SU-DHL-6 (cell line): ENCODE measurements around the gene HHAT.

Source experiments
- H2AFZ ChIP-seq: fragments of 200-600 bp; sonication (generic); 2 replicates; pipeline ENCODE4 v1.6.1; 2014; ENCODE audit warnings: low read depth, mild to moderate bottlenecking, moderate library complexity, mixed read lengths, antibody characterized with exemption, low read length; ENCODE audit not compliant: severe bottlenecking
- H3F3A ChIP-seq: fragments of 200-600 bp; shearing (Covaris generic); 2 replicates; pipeline ENCODE4 v1.6.0; 2016; ENCODE audit warnings: antibody characterized with exemption, mild to moderate bottlenecking; ENCODE audit not compliant: insufficient read depth
- H3K27ac ChIP-seq: fragments of 200-600 bp; sonication (generic); 2 replicates; pipeline ENCODE4 v1.5.1; 2016; ENCODE audit warnings: low read depth, mild to moderate bottlenecking, low read length, moderate library complexity, mixed read lengths
- H3K27me3 ChIP-seq: fragments of 200-600 bp; sonication (generic), shearing (Covaris generic); 2 replicates; pipeline ENCODE4 v1.6.0; 2014; ENCODE audit warnings: mild to moderate bottlenecking, low read length
- H3K36me3 ChIP-seq: fragments of 200-600 bp; sonication (generic); 2 replicates; pipeline ENCODE4 v1.6.1; 2014; ENCODE audit warnings: mild to moderate bottlenecking, low read length, mixed read lengths
- H3K4me2 ChIP-seq: fragments of 300-600, 200-600 bp; shearing (Covaris generic), sonication (generic); 2 replicates; pipeline ENCODE4 v1.6.0; 2014; ENCODE audit warnings: low read length, low read depth, mild to moderate bottlenecking; ENCODE audit not compliant: poor library complexity, severe bottlenecking
- H3K4me3 ChIP-seq: fragments of 200-600 bp; sonication (generic); 2 replicates; pipeline ENCODE4 v1.5.1; 2014; ENCODE audit warnings: antibody characterized with exemption, low read length, mild to moderate bottlenecking, mixed read lengths; ENCODE audit not compliant: insufficient read depth, poor library complexity, severe bottlenecking
- H3K79me2 ChIP-seq: fragments of 200-600 bp; sonication (generic); 2 replicates; pipeline ENCODE4 v1.6.1; 2014; ENCODE audit warnings: mild to moderate bottlenecking, low read length, moderate library complexity; ENCODE audit not compliant: insufficient read depth
- H3K9ac ChIP-seq: fragments of 200-600 bp; sonication (generic); 2 replicates; pipeline ENCODE4 v1.7.0; 2014; ENCODE audit warnings: mild to moderate bottlenecking, low read length
- H3K9me2 ChIP-seq: fragments of 200-600 bp; sonication (generic); replicated peaks from 2 replicates; pipeline ENCODE4 v1.6.1; 2014; ENCODE audit warnings: low read length; ENCODE audit not compliant: insufficient read depth
- H3K9me3 ChIP-seq: fragments of 200-600 bp; sonication (generic); 2 replicates; pipeline ENCODE4 v1.6.1; 2014; ENCODE audit warnings: low read length, mixed read lengths; ENCODE audit not compliant: insufficient read depth
- H4K20me1 ChIP-seq: fragments of 200-600 bp; sonication (generic); 2 replicates; pipeline ENCODE4 v1.6.1; 2014; ENCODE audit warnings: low read depth, mild to moderate bottlenecking, antibody characterized with exemption, low read length, moderate library complexity, mixed read lengths
- EZH2phosphoT487 ChIP-seq: fragments of 200-600 bp; sonication (generic), shearing (Covaris generic); conservative IDR thresholded peaks from 2 replicates; pipeline ENCODE4 v1.6.1; 2018; ENCODE audit warnings: mild to moderate bottlenecking, antibody characterized with exemption, low read length, moderate library complexity, mixed read lengths
- TF ChIP-seq, protein P1 (sequence below): fragments of 200-600 bp; sonication (generic); IDR thresholded peaks from one replicate; pipeline ENCODE4 v1.5.1; 2017; ENCODE audit warnings: antibody characterized with exemption, mild to moderate bottlenecking, low read length, moderate library complexity; ENCODE audit not compliant: insufficient read depth, poor library complexity, severe bottlenecking

The HHAT gene

GRCh38 chr1:210482945-210483617 lies 154.4 kb downstream of the HHAT start:
- no peak overlapping the region for H2AFZ ChIP-seq
- no peak overlapping the region for H3K27ac ChIP-seq
- H3K9me3 ChIP-seq: no peaks in the 10 kb centered on the region
- H3K9me2 ChIP-seq: no peaks in the 10 kb centered on the region
- H3F3A ChIP-seq: no peaks in the 10 kb centered on the region
- H3K4me2 ChIP-seq: no peak overlapping the region
- H3K27me3 ChIP-seq: no peaks in the 10 kb centered on the region
- H3K36me3 ChIP-seq: no peaks in the 10 kb centered on the region
- no peaks in the 10 kb centered on the region for H3K79me2 ChIP-seq
- H3K4me3 ChIP-seq: no peak overlapping the region
- no peaks in the 10 kb centered on the region for H4K20me1 ChIP-seq
- TF ChIP-seq, protein P1, sequence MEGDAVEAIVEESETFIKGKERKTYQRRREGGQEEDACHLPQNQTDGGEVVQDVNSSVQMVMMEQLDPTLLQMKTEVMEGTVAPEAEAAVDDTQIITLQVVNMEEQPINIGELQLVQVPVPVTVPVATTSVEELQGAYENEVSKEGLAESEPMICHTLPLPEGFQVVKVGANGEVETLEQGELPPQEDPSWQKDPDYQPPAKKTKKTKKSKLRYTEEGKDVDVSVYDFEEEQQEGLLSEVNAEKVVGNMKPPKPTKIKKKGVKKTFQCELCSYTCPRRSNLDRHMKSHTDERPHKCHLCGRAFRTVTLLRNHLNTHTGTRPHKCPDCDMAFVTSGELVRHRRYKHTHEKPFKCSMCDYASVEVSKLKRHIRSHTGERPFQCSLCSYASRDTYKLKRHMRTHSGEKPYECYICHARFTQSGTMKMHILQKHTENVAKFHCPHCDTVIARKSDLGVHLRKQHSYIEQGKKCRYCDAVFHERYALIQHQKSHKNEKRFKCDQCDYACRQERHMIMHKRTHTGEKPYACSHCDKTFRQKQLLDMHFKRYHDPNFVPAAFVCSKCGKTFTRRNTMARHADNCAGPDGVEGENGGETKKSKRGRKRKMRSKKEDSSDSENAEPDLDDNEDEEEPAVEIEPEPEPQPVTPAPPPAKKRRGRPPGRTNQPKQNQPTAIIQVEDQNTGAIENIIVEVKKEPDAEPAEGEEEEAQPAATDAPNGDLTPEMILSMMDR: no peak
- TF ChIP-seq EZH2phosphoT487: no peak
- H3K9ac ChIP-seq: no peak overlapping the region

- no peak overlapping the region for H3K4me3 ChIP-seq
- no peak overlapping the region for H3K9ac ChIP-seq
- H3K9me3 ChIP-seq: no peaks in the 10 kb centered on the region
- H3K36me3 ChIP-seq: no peaks in the 10 kb centered on the region
- H3K79me2 ChIP-seq: no peaks in the 10 kb centered on the region
- no peaks in the 10 kb centered on the region for H3K9me2 ChIP-seq
- TF ChIP-seq EZH2phosphoT487: no peak
- TF ChIP-seq, protein P1: no peak
- no peak overlapping the region for H3K4me2 ChIP-seq
- H3F3A ChIP-seq: no peaks in the 10 kb centered on the region
- H4K20me1 ChIP-seq: no peaks in the 10 kb centered on the region
- H3K27me3 ChIP-seq: no peaks in the 10 kb centered on the region
- H3K27ac ChIP-seq: no peak overlapping the region
- no peak overlapping the region for H2AFZ ChIP-seq
Observed at GRCh38 chr1:210483821-210484220, 155.1 kb downstream of the HHAT start.

DNA sequence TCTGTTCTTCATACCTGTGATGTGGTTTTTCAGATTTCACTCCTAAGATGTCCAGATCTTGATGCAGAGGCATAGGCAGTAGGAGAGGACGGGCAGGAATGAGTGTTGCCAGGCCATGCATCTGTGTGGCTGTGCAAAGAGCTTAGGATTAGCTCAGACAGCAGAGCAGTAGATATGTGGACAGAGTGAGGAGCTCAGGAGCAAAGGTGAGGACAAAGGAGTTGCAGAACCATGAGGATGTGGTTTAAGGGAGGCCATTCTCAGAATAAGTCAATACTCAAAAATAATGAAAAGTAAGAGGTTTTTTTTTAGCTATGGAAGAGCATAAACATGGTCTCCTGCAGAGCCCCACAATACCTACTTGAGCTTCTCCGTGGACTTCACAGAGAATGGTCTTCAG lies 158.3 kb downstream of the HHAT start:
- no peaks in the 10 kb centered on the region for H3K9me3 ChIP-seq
- H4K20me1 ChIP-seq: no peaks in the 10 kb centered on the region
- no peak overlapping the region for H3K4me3 ChIP-seq
- no peak overlapping the region for H3K4me2 ChIP-seq
- no peaks in the 10 kb centered on the region for H3K79me2 ChIP-seq
- H3K27me3 ChIP-seq: no peaks in the 10 kb centered on the region
- H3K9ac ChIP-seq: no peak overlapping the region
- H3F3A ChIP-seq: no peaks in the 10 kb centered on the region
- H2AFZ ChIP-seq: no peak overlapping the region
- H3K9me2 ChIP-seq: no peaks in the 10 kb centered on the region
- no peak overlapping the region for H3K27ac ChIP-seq
- TF ChIP-seq EZH2phosphoT487: no peak
- TF ChIP-seq, protein P1: no peak
- H3K36me3 ChIP-seq: no peaks in the 10 kb centered on the region
